ENCODE measurements around the gene PFKFB3. TPM values are rescaled to one million over a fixed set of nuclear protein-coding genes. Genes with fewer than 3 reads are reported as not detected.

PFKFB3 gene
- polyA plus RNA-seq, 1 experiment, result 24.3 TPM

- Histone ChIP-seq H3K27me3 (ENCODE audit: control insufficient read depth, insufficient read depth, low read length) (no peaks in the 10 kb centered on the region), H3K9me3 (ENCODE audit: control insufficient read depth, insufficient read depth, low read length) (no peaks in the 10 kb centered on the region; the same call in 1 of the 2 replicates), H3K4me3 (ENCODE audit: low read depth, low read length) (peak overlapping the region; percentile 17), H3K27ac (ENCODE audit: low read depth, low read length) (peak overlapping the region; percentile 81)
- peak; percentile 75 for DNase-seq (ENCODE audit: low read depth, low spot score)
- ChIA-PET POLR2A (interaction anchor here (1.0 to 2.6 kb wide), 2 partner anchors 30 to 230 kb away, joined by 4 to 13 read pairs; partner anchors contain the start of gene PFKFB3), CTCF (interaction anchor here (0.7 to 3.2 kb wide), 3 partner anchors 16 to 229 kb away, joined by 3 to 18 read pairs (median 7); partner anchors contain the start of gene PFKFB3)
- TF ChIP-seq, protein P1, sequence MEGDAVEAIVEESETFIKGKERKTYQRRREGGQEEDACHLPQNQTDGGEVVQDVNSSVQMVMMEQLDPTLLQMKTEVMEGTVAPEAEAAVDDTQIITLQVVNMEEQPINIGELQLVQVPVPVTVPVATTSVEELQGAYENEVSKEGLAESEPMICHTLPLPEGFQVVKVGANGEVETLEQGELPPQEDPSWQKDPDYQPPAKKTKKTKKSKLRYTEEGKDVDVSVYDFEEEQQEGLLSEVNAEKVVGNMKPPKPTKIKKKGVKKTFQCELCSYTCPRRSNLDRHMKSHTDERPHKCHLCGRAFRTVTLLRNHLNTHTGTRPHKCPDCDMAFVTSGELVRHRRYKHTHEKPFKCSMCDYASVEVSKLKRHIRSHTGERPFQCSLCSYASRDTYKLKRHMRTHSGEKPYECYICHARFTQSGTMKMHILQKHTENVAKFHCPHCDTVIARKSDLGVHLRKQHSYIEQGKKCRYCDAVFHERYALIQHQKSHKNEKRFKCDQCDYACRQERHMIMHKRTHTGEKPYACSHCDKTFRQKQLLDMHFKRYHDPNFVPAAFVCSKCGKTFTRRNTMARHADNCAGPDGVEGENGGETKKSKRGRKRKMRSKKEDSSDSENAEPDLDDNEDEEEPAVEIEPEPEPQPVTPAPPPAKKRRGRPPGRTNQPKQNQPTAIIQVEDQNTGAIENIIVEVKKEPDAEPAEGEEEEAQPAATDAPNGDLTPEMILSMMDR (IDR thresholded peaks at IDR 0.05; ENCODE audit: low read depth, low read length), result no peak
These were observed 30.6 kb upstream of the PFKFB3 start for GRCh38 chr10:6171881-6172695.

DNA sequence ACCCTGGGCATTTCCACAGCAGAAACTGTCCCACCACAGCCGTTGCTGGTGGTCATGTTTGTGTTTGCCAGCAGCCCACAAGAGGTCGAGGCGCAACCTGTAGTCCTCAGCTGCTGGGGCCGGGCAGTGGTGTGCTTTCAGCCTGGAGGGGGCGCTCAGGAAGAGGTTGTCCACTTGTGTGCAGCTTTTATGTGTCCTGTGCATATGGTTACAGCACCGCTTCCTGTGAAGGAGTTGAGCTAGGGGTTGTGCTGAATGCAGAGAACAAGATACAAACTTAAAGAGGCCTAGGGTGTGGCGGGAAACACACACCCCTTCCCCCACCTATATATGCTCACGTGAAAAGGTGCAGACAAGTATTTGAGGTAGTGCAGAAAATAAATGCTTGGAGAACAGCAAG is 29.5 kb upstream of the PFKFB3 start:
- H3K27me3 ChIP-seq (ENCODE audit: control insufficient read depth, insufficient read depth, low read length), result no peaks in the 10 kb centered on the region
- ChIA-PET POLR2A (interaction anchor here (2.6 kb wide), 1 partner anchor 29 kb away, joined by 13 read pairs; the partner anchor contains the start of gene PFKFB3), CTCF (interaction anchor here (3.2 kb wide), 1 partner anchor 228 kb away, joined by 18 read pairs; no protein-coding TSS in a partner anchor)
- TF ChIP-seq, protein P1 (IDR thresholded peaks at IDR 0.05; ENCODE audit: low read depth, low read length), result 0 out of 2 replicates have a peak, but pooled peaks have one; percentile 14
- H3K4me3 ChIP-seq (ENCODE audit: low read depth, low read length), result no peak overlapping the region
- DNase-seq (ENCODE audit: low read depth, low spot score), result no peak
- no peaks in the 10 kb centered on the region; the same call in 1 of the 2 replicates for H3K9me3 ChIP-seq (ENCODE audit: control insufficient read depth, insufficient read depth, low read length)
- H3K27ac ChIP-seq (ENCODE audit: low read depth, low read length), result no peak overlapping the region

DNA sequence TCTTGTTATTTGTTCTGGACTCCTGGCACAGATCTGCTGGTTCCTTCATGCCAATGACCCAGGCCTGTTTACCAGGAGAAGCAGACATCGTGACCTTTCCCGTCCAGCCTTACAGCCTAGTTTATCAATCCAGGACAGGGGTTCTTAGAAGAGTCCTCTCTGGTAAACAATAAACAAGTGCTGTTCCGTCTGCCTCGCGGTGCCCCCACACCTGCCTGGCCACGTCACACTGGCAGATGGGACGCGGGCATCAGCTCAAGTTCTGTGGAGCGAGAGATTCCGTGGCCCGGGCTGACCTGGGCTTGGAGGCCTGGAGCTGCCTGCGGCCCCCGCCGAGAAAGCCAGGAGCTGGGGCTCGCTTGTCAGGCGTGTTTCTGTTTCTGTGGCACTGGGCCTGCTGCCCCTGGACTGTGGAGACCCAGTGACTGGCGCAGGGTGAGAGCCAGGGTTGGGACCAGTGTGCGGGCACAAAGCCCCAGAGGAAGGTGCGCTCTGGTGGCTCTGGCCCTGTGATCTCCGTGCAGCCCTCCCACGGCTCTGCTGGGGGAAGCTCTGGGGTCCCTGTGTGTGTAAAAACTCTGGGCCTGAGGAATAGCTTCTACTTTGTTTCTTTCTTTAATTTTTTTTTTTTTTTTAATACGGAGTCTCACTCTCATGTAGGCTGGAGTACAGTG is 28.4 kb upstream of the PFKFB3 start:
- CTCF ChIA-PET, result interaction anchor here (2.2 kb wide), 1 partner anchor 28 kb away, joined by 5 read pairs; the partner anchor contains the start of gene PFKFB3
- TF ChIP-seq, protein P1 (IDR thresholded peaks at IDR 0.05; ENCODE audit: low read depth, low read length), result no peak
- POLR2A ChIA-PET, result no interaction called here

DNA sequence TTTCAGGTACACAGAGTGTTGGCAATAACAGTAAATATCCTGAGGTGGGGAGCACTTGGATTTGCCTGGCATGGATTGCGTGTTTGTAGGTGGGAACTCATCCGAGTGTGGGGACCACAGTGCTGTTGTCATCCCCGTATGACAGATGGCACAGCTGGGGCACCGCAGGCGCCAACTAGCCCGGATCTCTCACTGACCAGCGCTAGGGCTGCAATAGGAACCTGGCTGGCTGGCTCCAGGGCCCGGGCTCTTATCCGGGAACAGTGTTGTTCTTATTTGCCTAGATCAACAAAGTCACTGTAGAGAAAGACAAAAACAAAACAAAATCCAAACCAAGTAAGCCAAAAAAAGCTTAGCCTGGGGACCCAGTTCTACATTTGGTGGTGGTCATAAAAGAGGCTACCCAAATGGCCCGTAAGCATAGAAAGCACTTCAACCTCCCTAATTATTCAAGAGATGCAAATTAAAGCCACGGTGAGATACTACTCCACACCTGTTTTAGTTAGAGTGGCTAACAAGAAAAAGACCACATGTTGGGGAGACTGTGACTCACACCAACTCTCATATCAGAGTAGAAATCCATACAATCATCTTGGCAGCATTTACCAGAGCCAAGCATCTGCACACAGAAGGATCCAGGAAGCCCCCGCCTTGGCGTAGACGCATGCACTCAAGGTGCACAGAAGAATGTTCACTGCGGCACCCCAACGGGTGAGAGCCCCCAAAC is 27.2 kb upstream of the PFKFB3 start:
- Histone ChIP-seq H3K27ac (ENCODE audit: low read depth, low read length) (no peak overlapping the region), H3K4me3 (ENCODE audit: low read depth, low read length) (no peak overlapping the region), H3K9me3 (ENCODE audit: control insufficient read depth, insufficient read depth, low read length) (no peaks in the 10 kb centered on the region; the same call in 1 of the 2 replicates), H3K27me3 (ENCODE audit: control insufficient read depth, insufficient read depth, low read length) (no peaks in the 10 kb centered on the region)
- TF ChIP-seq, protein P1 (IDR thresholded peaks at IDR 0.05; ENCODE audit: low read depth, low read length), result no peak
- POLR2A ChIA-PET, result interaction anchor here (0.6 kb wide), 1 partner anchor 24 kb away, joined by 7 read pairs; no protein-coding TSS in a partner anchor
- no peak for DNase-seq (ENCODE audit: low read depth, low spot score)
- CTCF ChIA-PET, result interaction anchor here (2.2 kb wide), 1 partner anchor 27 kb away, joined by 5 read pairs; the partner anchor contains the start of gene PFKFB3

More for the DNA sequence above, 28.4 kb upstream of the PFKFB3 start:
- Histone ChIP-seq H3K27ac (ENCODE audit: low read depth, low read length) (no peak overlapping the region), H3K27me3 (ENCODE audit: control insufficient read depth, insufficient read depth, low read length) (no peaks in the 10 kb centered on the region), H3K4me3 (ENCODE audit: low read depth, low read length) (no peak overlapping the region), H3K9me3 (ENCODE audit: control insufficient read depth, insufficient read depth, low read length) (no peaks in the 10 kb centered on the region; the same call in 1 of the 2 replicates)
- no peak for DNase-seq (ENCODE audit: low read depth, low spot score)

Measured in AG04450 (cell line).